NCI-H1694 (cell line): ENCODE results near the gene GUCA2A.

Source experiments
- DNase-seq: peaks from one replicate; lab custom pipeline; 2025; lab: John Stamatoyannopoulos, UW

Gene GUCA2A

GRCh38 chr1:42153624-42154023 is 10.9 kb downstream of the GUCA2A start:
- DNase-seq: no peak

GRCh38 chr1:42152907-42153600 is 11.5 kb downstream of the GUCA2A start, which contains the start of gene GUCA2B:
TSS of gene GUCA2B (plus strand) at chr1:42153410. CDS start at chr1:42153451, 41 bp downstream.
- DNase-seq: no peak

- no peak for DNase-seq
These were observed 12.4 kb downstream of the GUCA2A start for GRCh38 chr1:42152119-42152518.

- no peak for DNase-seq
These were observed 13.9 kb downstream of the GUCA2A start for GRCh38 chr1:42150651-42151050.

- no peak for DNase-seq
These were observed 16.4 kb downstream of the GUCA2A start for GRCh38 chr1:42148166-42148565.

GRCh38 chr1:42146626-42147320 is 17.8 kb downstream of the GUCA2A start:
- peak; percentile 63 for DNase-seq

GRCh38 chr1:42145764-42146625 is 18.6 kb downstream of the GUCA2A start:
- no peak for DNase-seq

DNA sequence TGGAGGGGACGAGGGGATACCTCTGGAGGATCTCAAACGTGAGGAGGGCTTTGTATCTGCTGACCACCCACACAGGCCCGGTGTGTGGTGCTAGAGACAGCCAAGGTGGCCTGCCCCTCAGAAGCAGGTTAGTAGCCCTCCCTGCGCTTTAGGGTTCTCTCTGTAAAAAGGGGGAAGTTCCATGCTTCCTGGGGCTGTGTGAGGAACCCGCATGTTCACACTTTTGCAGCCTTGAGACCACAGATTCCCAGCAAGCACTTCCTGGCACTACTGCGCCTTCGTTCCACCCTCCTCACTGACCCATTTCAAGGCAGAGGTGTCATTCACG is 19.2 kb downstream of the GUCA2A start:
- no peak for DNase-seq

- DNase-seq: no peak
These were observed 19.7 kb downstream of the GUCA2A start for GRCh38 chr1:42144711-42145388.

- DNase-seq: no peak
These were observed 20.4 kb downstream of the GUCA2A start for GRCh38 chr1:42143896-42144710.

DNA sequence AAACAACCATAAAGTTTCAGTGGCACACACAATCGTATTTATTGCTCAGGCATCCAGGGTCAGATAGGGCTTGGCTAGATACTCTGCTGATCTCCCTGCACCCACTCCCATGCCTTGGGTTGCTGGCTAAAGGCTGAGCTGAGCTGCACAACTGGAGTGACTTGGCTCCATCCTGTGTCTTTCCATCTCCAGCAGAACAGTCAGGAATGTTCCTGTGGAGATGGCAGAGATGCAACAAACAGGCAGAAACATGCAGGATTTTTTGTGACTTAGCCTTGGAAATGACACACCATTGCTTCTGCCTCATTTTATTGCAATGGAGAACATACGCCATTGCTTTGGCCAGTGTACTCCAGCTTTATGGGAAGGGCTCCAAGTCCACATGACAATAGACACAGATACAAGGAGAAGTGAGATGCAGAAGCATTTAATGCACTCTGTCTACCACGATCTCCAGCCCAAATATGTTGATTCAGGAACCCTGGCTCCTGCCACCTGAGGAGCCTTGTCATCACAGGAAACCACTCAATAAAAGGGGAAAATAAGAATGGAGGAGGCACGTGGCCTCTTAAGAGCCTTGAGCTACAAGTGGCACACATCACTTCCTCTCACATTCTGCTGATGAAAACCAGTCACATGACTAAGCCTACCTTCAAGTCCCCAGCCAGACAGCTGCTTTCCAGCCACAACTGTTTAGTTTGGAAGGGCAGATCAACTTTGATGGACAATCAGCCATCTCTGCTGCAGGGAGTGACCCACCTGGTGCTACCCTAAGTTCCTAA is 21.5 kb downstream of the GUCA2A start:
- DNase-seq: no peak

DNA sequence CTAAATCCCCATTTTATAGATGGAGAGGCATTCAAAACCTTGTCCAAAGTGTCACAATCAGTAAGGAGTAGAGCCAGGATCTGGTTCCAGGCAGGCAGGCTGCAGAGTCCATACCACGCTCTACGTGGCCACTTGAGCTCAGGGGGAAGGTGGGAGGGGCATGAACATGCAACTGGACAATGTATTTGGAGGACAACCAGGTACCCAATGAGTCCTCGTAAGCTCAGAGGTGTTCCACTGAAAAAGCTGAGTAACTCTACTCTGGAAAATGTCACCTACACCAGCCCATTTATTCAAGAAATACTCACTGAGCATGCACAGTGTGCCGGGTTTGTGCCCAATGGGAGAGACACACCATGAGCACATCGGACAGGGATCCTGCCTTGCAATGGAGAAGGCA is 22.6 kb downstream of the GUCA2A start:
- no peak for DNase-seq

DNA sequence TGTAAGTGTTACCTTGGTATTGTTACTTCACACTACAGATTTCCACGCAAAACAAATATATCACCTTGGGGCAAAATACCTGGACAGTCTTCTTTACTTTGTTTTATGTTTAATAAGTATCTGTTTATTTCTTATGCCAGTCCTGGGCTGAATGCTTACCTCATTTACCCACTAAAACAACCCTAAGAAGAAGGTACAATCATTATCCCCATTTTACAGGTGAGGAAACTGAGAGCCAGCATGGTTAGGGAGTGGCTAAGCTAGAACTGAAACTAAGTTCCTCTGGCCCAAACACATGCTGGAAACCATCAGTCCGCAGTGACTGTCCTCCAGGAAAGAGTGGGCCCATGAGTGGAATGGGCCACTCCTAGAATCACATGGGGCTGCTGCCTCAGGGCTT is 24.4 kb downstream of the GUCA2A start:
- DNase-seq: no peak

GRCh38 chr1:42139444-42139843 is 25.1 kb downstream of the GUCA2A start:
- DNase-seq: no peak

GRCh38 chr1:42138586-42138985 is 26.0 kb downstream of the GUCA2A start:
- DNase-seq: no peak

DNA sequence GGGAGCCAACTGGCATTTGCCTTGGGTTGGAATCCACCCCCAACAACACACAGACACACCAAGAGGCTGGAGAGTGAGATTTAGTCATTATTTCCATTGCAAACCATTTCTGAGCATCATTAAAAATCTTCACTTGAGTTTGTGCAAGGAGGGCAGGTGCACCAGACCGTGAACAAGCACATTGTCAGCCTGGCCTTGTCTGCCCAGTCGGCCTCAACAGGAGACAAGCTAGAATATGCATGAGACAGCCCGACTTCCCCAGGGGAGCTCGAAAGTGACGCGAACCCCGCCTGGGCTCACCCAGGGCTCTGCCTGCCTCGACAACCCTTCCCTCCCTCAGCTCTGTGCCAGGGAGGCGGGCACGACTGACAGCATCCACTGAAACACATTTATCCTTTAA is 26.8 kb downstream of the GUCA2A start:
- no peak for DNase-seq

DNA sequence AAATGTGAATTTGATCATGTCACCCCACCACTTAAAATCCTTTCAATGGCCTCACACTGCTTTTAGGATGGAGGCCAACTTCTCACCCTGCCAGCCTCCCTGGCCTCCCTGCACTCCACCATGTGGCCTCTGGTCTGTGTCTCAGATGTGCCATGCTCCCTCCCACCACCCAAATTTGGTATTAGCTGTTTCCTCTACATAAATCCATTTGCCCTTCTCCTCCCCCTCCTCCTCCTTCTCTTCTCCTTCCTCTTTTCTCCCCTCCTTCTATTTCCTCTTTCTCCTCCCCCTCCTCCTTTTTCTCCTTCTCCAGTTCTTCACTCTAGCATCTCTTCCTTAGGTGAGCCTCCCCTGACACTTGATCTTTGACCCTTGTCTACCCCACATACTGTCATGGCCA is 28.1 kb downstream of the GUCA2A start:
- no peak for DNase-seq

DNA sequence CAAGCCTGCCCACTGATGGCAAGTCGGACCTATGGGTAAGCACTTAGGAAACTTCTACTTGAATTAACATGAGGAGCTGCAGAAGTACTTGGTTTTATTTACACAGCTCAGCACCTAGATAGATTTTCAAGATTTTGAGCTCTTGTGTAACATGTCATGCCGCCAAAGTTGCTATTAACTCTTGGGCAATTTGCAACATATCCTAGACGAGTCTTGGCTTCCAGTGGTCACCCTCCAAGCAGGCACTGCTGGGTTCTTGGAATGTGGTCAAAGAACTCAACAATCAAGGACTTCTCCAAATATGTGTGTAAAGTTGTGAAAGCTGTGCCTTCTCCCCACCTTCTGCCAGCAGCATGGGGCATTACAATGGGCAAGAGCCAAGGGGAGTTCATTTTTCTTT is 29.1 kb downstream of the GUCA2A start:
- DNase-seq: no peak

DNA sequence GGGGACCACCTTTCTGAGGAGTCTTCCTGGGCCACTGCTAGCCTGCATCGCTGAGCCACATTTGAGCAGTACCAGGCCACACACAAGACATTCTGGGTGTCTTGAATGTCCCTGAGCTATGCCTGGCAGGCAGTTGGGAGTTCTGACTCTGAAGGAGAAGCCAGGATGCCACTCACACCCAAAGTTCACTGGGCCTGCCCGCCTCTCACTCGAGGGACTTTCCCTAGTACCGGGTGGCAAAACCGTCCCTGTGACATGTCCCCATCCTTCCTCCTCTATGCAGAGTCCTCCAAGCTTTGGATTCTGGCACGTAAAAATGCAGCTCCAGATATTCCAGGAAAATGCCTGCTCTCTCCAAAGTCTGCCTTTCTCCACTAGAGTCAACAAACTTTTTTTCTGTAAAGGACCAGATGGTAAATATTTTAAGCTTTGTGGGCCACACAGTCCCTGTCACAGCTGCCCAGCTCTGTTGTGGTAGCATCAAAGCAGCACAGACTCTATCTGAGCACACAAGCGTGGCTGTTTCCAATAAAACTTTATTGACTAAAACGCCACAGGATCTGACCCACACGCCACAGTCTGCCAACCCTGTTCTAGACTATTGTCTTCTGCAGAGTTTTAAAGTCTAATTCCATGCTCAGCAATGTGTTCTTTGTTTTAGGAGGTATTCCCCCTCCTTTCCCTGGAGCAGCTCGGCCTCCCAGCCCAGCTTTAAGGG is 30.6 kb downstream of the GUCA2A start:
- DNase-seq: no peak

GRCh38 chr1:42133390-42133789 is 31.2 kb downstream of the GUCA2A start:
- no peak for DNase-seq
